K562 (cell line): ENCODE data around the gene PPP1CB. TPM values are rescaled to one million over a fixed set of nuclear protein-coding genes. Genes with fewer than 3 reads are reported as not detected.

ENCODE experiments used
- ATAC-seq: fragments of 200-7000 bp; cut with Tn5 transposase; 3 replicates; pipeline ENCODE4 v1.9.1; 2020; ENCODE audit warnings: moderate library complexity
- BruUV-seq: library from RNA; stranded (reverse); fragments of 400-500 nt; replicated peaks from 2 replicates; lab custom pipeline; 2021; lab: Mats Ljungman, UMichigan
- CTCF ChIA-PET: fragments of 300-600 bp; formaldehyde crosslinking; extraction: SDS; loops from one replicate; lab custom pipeline; 2021; ENCODE audit warnings: low intra/inter-chr PET ratio; lab: Yijun Ruan, JAX
- POLR2A ChIA-PET: fragments of 300-600, 350-650 bp; sonication (Branson Sonifier 250); formaldehyde crosslinking; extraction: SDS; loops from one replicate; lab custom pipeline; 2021; ENCODE audit warnings: antibody characterized with exemption, inconsistent platforms; lab: Yijun Ruan, JAX
- DNase-seq, 4 experiments: peaks; one replicate each; pipeline versions ENCODE4 v3.0.0 to v3.0.0-alpha.2; 2011 to 2018; ENCODE audit warnings: low spot score in 3 of 4, mixed read lengths in 3 of 4; ENCODE audit errors: extremely low read depth in 1 of 4
- FAIRE-seq: peaks from 2 replicates; lab custom pipeline; 2011; peaks lifted over from hg19 to GRCh38; lab: Jason Lieb, UNC
- H2AFZ ChIP-seq: 2 replicates; pipeline ENCODE4 v1.6.0; 2011; ENCODE audit warnings: low read depth, low read length, control low read depth, inconsistent platforms
- H3K27ac ChIP-seq: fragments of 200-600 bp; 3 replicates; pipeline ENCODE4 v1.8.0; 2011; ENCODE audit warnings: low read depth, mild to moderate bottlenecking, control low read depth, inconsistent platforms, low read length, moderate library complexity, mixed read lengths; ENCODE audit errors: extremely low read depth
- H3K27me3 ChIP-seq, 2 experiments: fragments of 300-600 bp in 1 of 2; 2 replicates in 1 of 2; 3 replicates in 1 of 2; pipeline versions ENCODE4 v1.6.0 to v1.8.0; 2011; ENCODE audit warnings: inconsistent platforms in 2 of 2, low read length in 2 of 2, mild to moderate bottlenecking in 1 of 2, mixed read lengths in 1 of 2, moderate library complexity in 1 of 2; ENCODE audit not compliant: control insufficient read depth in 2 of 2, insufficient read depth in 2 of 2
- H3K36me3 ChIP-seq: fragments of 300-600 bp; 3 replicates; pipeline ENCODE4 v1.8.0; 2011; ENCODE audit warnings: mild to moderate bottlenecking, low read length, inconsistent platforms; ENCODE audit not compliant: control insufficient read depth, insufficient read depth
- H3K4me1 ChIP-seq, 2 experiments: fragments of 200-600 bp in 1 of 2; replicated peaks in 1 of 2; 2 replicates in 1 of 2; 3 replicates in 1 of 2; pipeline versions ENCODE4 v1.5.1 to v1.8.0; 2011; ENCODE audit warnings: inconsistent platforms in 2 of 2, low read length in 2 of 2, mild to moderate bottlenecking in 1 of 2, mixed read lengths in 1 of 2, moderate library complexity in 1 of 2; ENCODE audit not compliant: control insufficient read depth in 2 of 2, insufficient read depth in 2 of 2
- H3K4me2 ChIP-seq: 2 replicates; pipeline ENCODE4 v1.6.1; 2011; ENCODE audit warnings: low read length, control low read depth, inconsistent platforms, mixed read lengths; ENCODE audit not compliant: insufficient read depth
- H3K4me3 ChIP-seq: fragments of 200-600 bp; sonication (generic), shearing (Covaris generic); 2 replicates; pipeline ENCODE4 v1.5.1; 2016; ENCODE audit warnings: control low read depth, inconsistent platforms
- H3K79me2 ChIP-seq: fragments of 200-600 bp; 3 replicates; pipeline ENCODE4 v1.8.0; 2011; ENCODE audit warnings: low read length, inconsistent platforms; ENCODE audit not compliant: control insufficient read depth, insufficient read depth
- H3K9ac ChIP-seq, 2 experiments: 2 replicates each; pipeline versions ENCODE4 v1.6.0 to v1.6.1; 2011; ENCODE audit warnings: low read depth in 2 of 2, low read length in 2 of 2, control low read depth in 1 of 2, inconsistent platforms in 1 of 2, mild to moderate bottlenecking in 1 of 2, mixed read lengths in 1 of 2; ENCODE audit not compliant: insufficient read depth in 1 of 2
- H3K9me1 ChIP-seq: one replicate; pipeline ENCODE4 v1.6.0; 2011; ENCODE audit warnings: inconsistent platforms, mild to moderate bottlenecking, low read length, moderate library complexity; ENCODE audit not compliant: control insufficient read depth, insufficient read depth
- H3K9me3 ChIP-seq: replicated peaks from 2 replicates; pipeline ENCODE4 v1.5.1; 2011; ENCODE audit warnings: low read depth, low read length, inconsistent platforms; ENCODE audit not compliant: control insufficient read depth, insufficient read depth
- H4K20me1 ChIP-seq: replicated peaks from 2 replicates; pipeline ENCODE4 v1.6.1; 2011; ENCODE audit warnings: low read length, inconsistent platforms, mixed read lengths; ENCODE audit not compliant: control insufficient read depth, insufficient read depth
- ATF3 ChIP-seq, 2 experiments: fragments of 450-650 bp in 1 of 2; sonication (generic) in 1 of 2; formaldehyde crosslinking in 1 of 2; IDR thresholded peaks in 1 of 2; conservative IDR thresholded peaks in 1 of 2; 2 replicates each; pipeline versions ENCODE4 v1.6.1 to v1.8.1; 2016 to 2023; ENCODE audit warnings: mild to moderate bottlenecking in 2 of 2, moderate library complexity in 2 of 2, inconsistent platforms in 1 of 2, missing genetic modification reagents in 1 of 2
- C11orf30 ChIP-seq: fragments of 450-650 bp; IDR thresholded peaks from 2 replicates; pipeline ENCODE4 v1.6.1; 2016; ENCODE audit warnings: low read depth, mild to moderate bottlenecking
- CEBPB ChIP-seq: fragments of 450-650 bp; IDR thresholded peaks from 2 replicates; pipeline ENCODE4 v1.6.1; 2016; ENCODE audit warnings: missing genetic modification characterization, missing compliant biosample characterization
- CEBPG ChIP-seq, 3 experiments: fragments of 200-800 bp in 1 of 3; sonication (Bioruptor generic) in 1 of 3; sonication (generic) in 1 of 3; formaldehyde crosslinking in 1 of 3; IDR thresholded peaks in 2 of 3; conservative IDR thresholded peaks in 1 of 3; 2 replicates each; pipeline versions ENCODE4 v1.6.1 to v1.8.0; 2016 to 2022; ENCODE audit warnings: missing compliant biosample characterization in 2 of 3, missing genetic modification characterization in 2 of 3, mild to moderate bottlenecking in 1 of 3, missing genetic modification reagents in 1 of 3
- DPF2 ChIP-seq: fragments of 450-650 bp; IDR thresholded peaks from 2 replicates; pipeline ENCODE4 v1.6.1; 2016
- FOSL1 ChIP-seq: fragments of 200-800 bp; sonication (Bioruptor generic); conservative IDR thresholded peaks from 2 replicates; pipeline ENCODE4 v1.6.1; 2016; ENCODE audit warnings: missing genetic modification characterization, missing compliant biosample characterization
- IRF9 ChIP-seq: fragments of 450-650 bp; IDR thresholded peaks from 2 replicates; pipeline ENCODE4 v1.6.1; 2016; ENCODE audit warnings: missing biosample characterization, missing genetic modification characterization
- LEF1 ChIP-seq: fragments of 450-650 bp; IDR thresholded peaks from 2 replicates; pipeline ENCODE4 v1.6.1; 2016; ENCODE audit warnings: mild to moderate bottlenecking
- MAFG ChIP-seq: fragments of 450-650 bp; conservative IDR thresholded peaks from 2 replicates; pipeline ENCODE4 v1.6.1; 2016; ENCODE audit warnings: missing genetic modification characterization, missing compliant biosample characterization
- OTX1 ChIP-seq: fragments of 450-650 bp; formaldehyde crosslinking; IDR thresholded peaks from 2 replicates; pipeline ENCODE4 v1.4.0; 2022; ENCODE audit warnings: mild to moderate bottlenecking
- RNF2 ChIP-seq: sonication (generic); IDR thresholded peaks from 2 replicates; pipeline ENCODE4 v1.6.1; 2016
- TAF9B ChIP-seq: fragments of 450-650 bp; IDR thresholded peaks from 2 replicates; pipeline ENCODE4 v1.6.1; 2018; ENCODE audit warnings: mild to moderate bottlenecking; ENCODE audit not compliant: partially characterized antibody
- TAL1 ChIP-seq: fragments of 450-650 bp; IDR thresholded peaks from 2 replicates; pipeline ENCODE4 v1.6.1; 2016; ENCODE audit warnings: mild to moderate bottlenecking
- TRIM24 ChIP-seq, 2 experiments: fragments of 450-650 bp; IDR thresholded peaks; 2 replicates each; pipeline ENCODE4 v1.6.1; 2016
- U2AF1 ChIP-seq: fragments of 200-400 bp; formaldehyde crosslinking; optimal IDR thresholded peaks from 2 replicates; pipeline ENCODE3; 2017; ENCODE audit warnings: mild to moderate bottlenecking, low read depth, low read length, moderate library complexity
- ZNF316 ChIP-seq: fragments of 450-650 bp; IDR thresholded peaks from 2 replicates; pipeline ENCODE4 v1.6.1; 2016
- ZNF512 ChIP-seq: IDR thresholded peaks from 2 replicates; pipeline ENCODE4 v1.6.1; 2016; ENCODE audit warnings: missing genetic modification characterization, missing compliant biosample characterization
- ZNF76 ChIP-seq: fragments of 250-450 bp; sonication (Bioruptor Pico); IDR thresholded peaks from 2 replicates; pipeline ENCODE4 v1.4.0; 2020; ENCODE audit warnings: mild to moderate bottlenecking, moderate library complexity, borderline replicate concordance
- ZSCAN29 ChIP-seq: fragments of 450-650 bp; IDR thresholded peaks from 2 replicates; pipeline ENCODE4 v1.6.1; 2017
- ZSCAN32 ChIP-seq: fragments of 450-650 bp; formaldehyde crosslinking; IDR thresholded peaks from 2 replicates; pipeline ENCODE4 v1.4.0; 2020; ENCODE audit warnings: mild to moderate bottlenecking, moderate library complexity
- WGBS: fragments of 100-300 bp; shearing (Covaris generic); methylation state at CpG from one replicate; pipeline ENCODE4 v1.1.6; 2016; ENCODE audit warnings: low coverage, mixed read lengths; ENCODE audit not compliant: insufficient coverage; ENCODE audit errors: missing lambda C conversion rate; 5-methylcytosine and 5-hydroxymethylcytosine counted together
- in situ Hi-C: fragments of 300-500 bp; cut with MboI; formaldehyde crosslinking; loops from 4 replicates; pipeline ENCODE4 v1.15.0; 2018; ENCODE audit warnings: inconsistent platforms, mixed read lengths
- intact Hi-C: fragments of 100-400 bp; cut with micrococcal nuclease; formaldehyde crosslinking; loops from 2 replicates; pipeline ENCODE4 v1.14.2; 2022
- polyA plus RNA-seq, 8 experiments: library from polyadenylated mRNA; depleted of rRNA in 4 of 8; stranded (reverse) in 5 of 8; unstranded in 3 of 8; fragments of >200 nt; fragmentation: Nextera tagmentation in 2 of 8; fragmentation: Illumina TruSeq in 1 of 8; extraction: Ambion mirVana in 2 of 8; extraction: Trizol in 1 of 8; gene quantifications; 2 replicates each; pipeline versions ENCODE4 v1.2.1 to v1.2.3, GENCODE V29; 2011 to 2014; ENCODE audit warnings: inconsistent platforms in 1 of 8, missing spikeins in 1 of 8
- total RNA-seq, 7 experiments: library from RNA; depleted of rRNA in 6 of 7; stranded (reverse); fragments of >200 nt in 6 of 7; fragmentation: Illumina TruSeq in 2 of 7; extraction: Trizol in 2 of 7; gene quantifications; 2 replicates each; pipeline versions ENCODE4 v1.2.1 to v1.2.3, GENCODE V29; 2011 to 2021; ENCODE audit warnings: low replicate concordance in 1 of 7

PPP1CB gene
- total and polyA plus RNA-seq, 9 of the 15 experiments (the other 6 are each of a cell fraction or from before 2014, with no cell fraction given), result 25.6 to 118 (median 58.9) TPM

- DNase-seq (peak in 1 of 4 experiments; percentile 14), ATAC-seq (peak; percentile 47; the same call in 2 of the 3 replicates), FAIRE-seq (no peak)
- Histone ChIP-seq H3K4me2 (no peak overlapping the region), H3K27ac (no peak overlapping the region), H3K27me3 (no peaks in the 10 kb centered on the region), H3K79me2 (no peaks in the 10 kb centered on the region), H3K9me3 (no peaks in the 10 kb centered on the region), H3K4me1 (peaks cover 5 to 18% of the 10 kb centered on the region in 2 experiments; a peak in 4 of 5 replicates), H3K9me1 (no peaks in the 10 kb centered on the region), H4K20me1 (no peaks in the 10 kb centered on the region), H2AFZ (peak overlapping the region; percentile 45; the same call in 1 of the 2 replicates), H3K36me3 (no peaks in the 10 kb centered on the region), H3K9ac (no peak overlapping the region), H3K4me3 (no peak overlapping the region)
- intact Hi-C loops, result no loop called here
- in situ Hi-C loops, result no loop called here
- no TSS peak for BruUV-seq
- CTCF ChIA-PET, result no interaction called here
- POLR2A ChIA-PET, result interaction anchor here (0.7 to 1.4 kb wide), 2 partner anchors 38 to 48 kb away, joined by 3 read pairs; partner anchors contain the start of gene PPP1CB
- 71% methylated on average over 6 of the region's 8 CpGs for WGBS
- TF ChIP-seq LEF1 (0 out of 2 replicates have a peak, but pooled peaks have one; percentile 17), ZNF512 (tag) (peak; percentile 49; the same call in 1 of the 2 replicates), ZNF76 (no peak), ATF3 (IDR thresholded peaks at IDR 0.05) (peak; percentile 94), ATF3 (CRISPR knock-in tag; conservative IDR thresholded peaks at IDR 0.05) (no peak), FOSL1 (tag) (peak; percentile 64), ZSCAN32 (CRISPR knock-in tag) (0 out of 2 replicates have a peak, but pooled peaks have one; percentile 26), TAL1 (no peak), ZSCAN29 (no peak), IRF9 (tag) (0 out of 2 replicates have a peak, but pooled peaks have one; percentile 63), MAFG (tag) (peak; percentile 40), TAF9B (no peak), DPF2 (peak; percentile 32; the same call in 1 of the 2 replicates), TRIM24 (IDR thresholded peaks at IDR 0.05) (peak in 1 of 2 experiments; percentile 40; a peak in 1 of 4 replicates), U2AF1 (no peak), ZNF316 (peak; percentile 79), CEBPB (peak; percentile 69; the same call in 1 of the 2 replicates), RNF2 (no peak), CEBPG (CRISPR knock-in tag; IDR thresholded peaks at IDR 0.05) (peak; percentile 66; the same call in 1 of the 2 replicates), CEBPG (tag; conservative IDR thresholded peaks at IDR 0.05 in 1 of 2, IDR thresholded peaks at IDR 0.05 in 1 of 2) (peak; percentile 88 to 94), OTX1 (no peak), C11orf30 (peak; percentile 68; the same call in 1 of the 2 replicates)
Measured at GRCh38 chr2:28713577-28714298, 37.9 kb upstream of the PPP1CB start.
